ENCODE measurements around the gene CDK14.

The CDK14 gene

DNA sequence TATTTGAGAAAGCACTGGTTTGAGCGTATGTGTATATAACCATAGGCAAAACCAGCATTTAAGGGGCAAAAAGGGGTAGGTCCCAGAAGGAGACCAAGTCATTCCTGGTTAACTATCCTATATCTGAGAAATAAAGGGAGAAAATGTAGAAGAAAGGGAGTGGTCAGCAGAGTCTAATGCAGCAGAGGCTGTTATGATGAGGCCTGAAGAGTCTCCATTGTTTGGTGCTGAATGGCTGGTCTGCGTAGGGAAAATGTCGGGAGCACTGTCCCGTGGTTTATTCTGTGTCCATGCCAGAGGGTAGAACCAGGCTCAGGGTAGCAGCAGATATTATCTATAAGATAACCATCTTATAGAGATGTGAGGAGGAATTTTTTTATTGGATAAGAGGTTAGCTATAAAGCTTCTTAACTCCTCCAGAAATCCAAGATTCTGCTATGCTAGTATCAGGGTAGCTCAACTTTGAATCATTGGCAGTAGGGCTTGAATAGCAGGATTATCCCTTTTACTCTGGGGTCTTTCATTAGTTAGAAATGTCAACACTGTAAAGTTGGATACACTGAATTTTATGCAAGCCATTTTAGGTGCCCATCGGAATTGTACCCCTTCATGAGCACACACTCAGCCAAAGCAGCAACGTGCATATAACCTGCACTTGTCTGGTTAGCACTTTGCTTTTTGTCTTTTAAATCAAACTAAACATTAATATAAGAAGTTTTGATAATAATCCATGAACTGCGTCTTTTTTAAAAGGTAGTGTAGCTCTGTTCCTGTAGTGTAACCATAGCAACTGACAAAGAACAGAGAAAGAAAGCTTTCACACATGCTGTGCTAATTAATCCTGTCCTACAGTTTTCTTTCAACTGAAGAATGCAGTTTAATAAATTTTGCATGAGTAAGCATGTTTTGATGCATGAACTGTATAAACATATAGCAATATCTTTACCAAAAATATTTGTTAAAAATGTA is 356.1 kb downstream of the CDK14 start:
- no peaks in the 10 kb centered on the region for H3K27me3 Mint-ChIP-seq (ENCODE audit: low read depth)
- no peak for DNase-seq (ENCODE audit: low spot score)
- H3K9me3 Mint-ChIP-seq, result no peaks in the 10 kb centered on the region
- H3K4me1 Mint-ChIP-seq (ENCODE audit: low read depth), result no peaks in the 10 kb centered on the region
- no peak overlapping the region for H3K4me3 Mint-ChIP-seq
- H3K36me3 Mint-ChIP-seq (ENCODE audit: low read depth), result no peaks in the 10 kb centered on the region
- H3K27ac Mint-ChIP-seq, result no peak overlapping the region

DNA sequence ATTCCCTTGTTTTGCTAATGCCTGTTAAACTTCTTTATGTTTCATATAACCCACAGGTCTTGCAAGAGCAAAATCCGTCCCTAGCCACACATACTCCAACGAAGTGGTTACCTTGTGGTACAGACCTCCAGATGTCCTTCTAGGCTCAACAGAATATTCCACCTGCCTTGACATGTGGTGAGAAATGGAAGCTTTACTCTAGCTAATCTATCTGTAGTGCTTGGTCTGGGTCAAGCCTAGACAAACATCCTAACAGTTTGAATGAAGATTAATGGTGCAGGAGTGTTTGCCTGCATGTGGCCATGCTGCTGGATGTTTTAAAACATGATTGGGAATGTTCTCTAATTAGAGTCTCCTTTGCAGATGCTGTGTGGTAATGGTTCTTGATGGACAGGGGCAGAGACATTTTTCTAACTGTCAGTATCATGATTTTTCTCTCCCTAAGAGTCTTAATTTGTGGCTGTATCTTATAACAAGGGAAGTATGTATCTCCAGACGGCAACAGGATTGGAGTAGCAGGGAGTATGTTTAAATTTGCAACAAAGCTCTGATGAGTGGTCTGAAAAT is 359.6 kb downstream of the CDK14 start:
- no peaks in the 10 kb centered on the region for H3K9me3 Mint-ChIP-seq
- no peak overlapping the region for H3K27ac Mint-ChIP-seq
- no peak for DNase-seq (ENCODE audit: low spot score)
- H3K36me3 Mint-ChIP-seq (ENCODE audit: low read depth), result no peaks in the 10 kb centered on the region
- H3K4me1 Mint-ChIP-seq (ENCODE audit: low read depth), result no peaks in the 10 kb centered on the region
- H3K27me3 Mint-ChIP-seq (ENCODE audit: low read depth), result no peaks in the 10 kb centered on the region
- no peak overlapping the region for H3K4me3 Mint-ChIP-seq

DNA sequence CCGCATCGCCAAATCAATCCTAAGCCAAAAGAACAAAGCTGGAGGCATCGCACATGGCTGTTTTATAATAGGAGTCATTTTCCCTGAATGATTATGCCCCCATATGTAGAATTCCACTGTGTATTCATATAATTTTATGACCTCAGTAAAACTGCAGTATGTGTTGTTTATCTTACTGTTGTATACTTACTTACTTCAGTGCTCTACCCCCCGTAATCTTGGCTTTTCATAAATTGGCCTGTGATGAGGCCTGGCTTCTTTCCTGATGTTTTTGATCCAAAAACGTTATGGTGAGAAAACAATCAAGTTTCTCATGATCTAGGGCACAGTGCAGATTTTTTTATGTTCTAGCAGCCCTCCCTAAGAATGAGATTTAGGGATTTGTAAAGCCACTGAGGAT is 361.8 kb downstream of the CDK14 start:
- H3K27ac Mint-ChIP-seq, result no peak overlapping the region
- no peaks in the 10 kb centered on the region for H3K27me3 Mint-ChIP-seq (ENCODE audit: low read depth)
- H3K36me3 Mint-ChIP-seq (ENCODE audit: low read depth), result no peaks in the 10 kb centered on the region
- H3K4me3 Mint-ChIP-seq, result no peak overlapping the region
- H3K9me3 Mint-ChIP-seq, result no peaks in the 10 kb centered on the region
- no peak for DNase-seq (ENCODE audit: low spot score)
- H3K4me1 Mint-ChIP-seq (ENCODE audit: low read depth), result no peaks in the 10 kb centered on the region

DNA sequence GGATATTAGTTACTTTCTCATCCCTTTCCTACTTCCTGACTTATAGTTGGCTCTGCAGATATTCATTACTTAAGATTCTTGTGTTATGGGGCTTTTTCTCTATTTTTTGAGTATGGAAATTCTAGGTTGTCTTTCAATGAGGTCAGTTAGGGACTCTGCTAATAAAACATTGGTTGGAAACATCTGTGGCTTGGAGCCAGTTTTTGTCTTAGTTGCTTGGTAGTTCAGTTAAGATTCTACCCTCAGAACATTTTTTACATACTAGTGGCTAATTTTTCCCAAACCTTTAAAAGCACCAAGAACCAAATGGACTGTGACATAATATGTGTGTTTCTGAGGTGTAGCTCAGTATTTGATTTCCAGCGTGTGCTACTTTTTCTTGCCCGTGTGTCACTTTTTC is 362.5 kb downstream of the CDK14 start:
- Mint-ChIP-seq H3K4me3 (no peak overlapping the region), H3K4me1 (ENCODE audit: low read depth) (no peaks in the 10 kb centered on the region), H3K9me3 (no peaks in the 10 kb centered on the region), H3K27ac (no peak overlapping the region), H3K36me3 (ENCODE audit: low read depth) (no peaks in the 10 kb centered on the region), H3K27me3 (ENCODE audit: low read depth) (no peaks in the 10 kb centered on the region)
- no peak for DNase-seq (ENCODE audit: low spot score)

DNA sequence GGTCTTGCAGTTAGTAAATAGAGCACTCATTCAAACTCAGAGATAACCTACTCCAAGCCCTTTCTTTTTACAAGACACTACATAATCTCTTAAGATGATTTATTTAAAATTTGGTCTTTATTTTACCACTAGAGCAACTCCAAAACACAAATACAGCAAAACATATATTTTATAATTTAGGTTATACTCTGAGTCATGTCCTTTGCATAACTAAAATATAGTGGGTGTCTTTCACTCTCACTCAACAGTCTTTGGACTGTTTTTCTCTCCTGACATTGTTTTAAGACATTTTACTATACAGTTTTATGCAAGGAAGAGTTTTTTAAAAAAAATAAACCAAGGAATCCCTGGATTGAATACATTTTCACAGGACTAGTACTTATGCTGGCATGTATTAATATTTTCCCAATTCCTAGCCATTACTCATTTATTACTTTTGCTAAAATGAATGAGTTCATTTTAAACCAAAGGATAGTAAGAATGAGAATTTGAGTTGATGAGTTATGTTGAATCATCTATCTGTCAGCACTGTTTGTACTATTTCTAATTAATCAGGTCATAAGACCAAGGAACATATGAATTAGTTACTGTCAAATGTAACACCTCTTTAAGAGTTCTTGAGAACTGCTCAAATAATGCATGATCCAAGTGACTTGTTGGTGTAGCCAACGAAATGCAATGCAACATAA is 365.1 kb downstream of the CDK14 start:
- no peak overlapping the region for H3K27ac Mint-ChIP-seq

DNA sequence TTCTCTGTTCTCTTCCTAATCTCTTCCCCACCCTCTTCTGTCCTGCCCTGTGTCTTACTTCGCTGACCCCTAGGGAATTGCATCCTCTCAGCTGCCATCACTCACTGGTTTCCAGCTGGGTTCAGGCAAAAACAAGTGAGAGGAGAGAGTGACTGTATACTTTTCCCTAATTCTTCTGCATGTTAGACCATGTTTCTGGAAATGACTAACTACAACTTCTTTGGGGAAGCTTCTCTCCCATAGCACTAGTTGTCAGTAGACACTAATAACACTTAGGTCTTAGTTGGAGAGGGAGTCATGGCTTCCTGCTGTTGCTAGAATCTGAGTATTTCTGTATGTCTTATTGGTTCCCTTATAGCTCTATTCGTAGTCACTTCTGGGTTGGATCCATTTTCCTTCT is 369.1 kb downstream of the CDK14 start:
- H3K36me3 Mint-ChIP-seq (ENCODE audit: low read depth), result no peaks in the 10 kb centered on the region
- no peaks in the 10 kb centered on the region for H3K27me3 Mint-ChIP-seq (ENCODE audit: low read depth)
- no peaks in the 10 kb centered on the region for H3K4me1 Mint-ChIP-seq (ENCODE audit: low read depth)
- no peak for DNase-seq (ENCODE audit: low spot score)
- no peak overlapping the region for H3K4me3 Mint-ChIP-seq
- no peak overlapping the region for H3K27ac Mint-ChIP-seq
- no peaks in the 10 kb centered on the region for H3K9me3 Mint-ChIP-seq

More for the DNA sequence above, 365.1 kb downstream of the CDK14 start:
- H3K27me3 Mint-ChIP-seq (ENCODE audit: low read depth), result no peaks in the 10 kb centered on the region
- H3K9me3 Mint-ChIP-seq, result no peaks in the 10 kb centered on the region
- no peaks in the 10 kb centered on the region for H3K4me1 Mint-ChIP-seq (ENCODE audit: low read depth)
- H3K4me3 Mint-ChIP-seq, result no peak overlapping the region
- H3K36me3 Mint-ChIP-seq (ENCODE audit: low read depth), result no peaks in the 10 kb centered on the region
- no peak for DNase-seq (ENCODE audit: low spot score)

DNA sequence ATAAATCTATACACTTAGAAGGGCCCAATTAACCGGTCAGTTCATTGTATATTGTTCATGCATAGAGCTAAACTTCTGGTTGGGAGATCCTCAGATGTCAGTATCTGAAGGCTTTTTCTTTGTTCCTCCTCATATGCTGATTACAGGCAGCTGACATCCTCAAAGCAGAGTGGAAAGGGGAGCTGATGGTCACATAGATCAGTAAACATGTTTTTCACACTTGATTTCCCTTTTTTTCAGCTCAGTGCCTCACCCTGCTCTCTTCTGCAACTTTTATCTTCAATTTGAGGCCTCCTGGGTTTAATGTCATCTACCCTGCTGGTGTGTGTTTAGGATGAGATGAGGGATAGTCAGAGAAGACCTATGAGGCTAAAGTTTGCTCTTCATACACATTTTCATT is 370.2 kb downstream of the CDK14 start:
- Mint-ChIP-seq H3K27me3 (ENCODE audit: low read depth) (no peaks in the 10 kb centered on the region), H3K4me1 (ENCODE audit: low read depth) (no peaks in the 10 kb centered on the region), H3K4me3 (no peak overlapping the region), H3K36me3 (ENCODE audit: low read depth) (no peaks in the 10 kb centered on the region), H3K27ac (no peak overlapping the region), H3K9me3 (no peaks in the 10 kb centered on the region)
- no peak for DNase-seq (ENCODE audit: low spot score)

DNA sequence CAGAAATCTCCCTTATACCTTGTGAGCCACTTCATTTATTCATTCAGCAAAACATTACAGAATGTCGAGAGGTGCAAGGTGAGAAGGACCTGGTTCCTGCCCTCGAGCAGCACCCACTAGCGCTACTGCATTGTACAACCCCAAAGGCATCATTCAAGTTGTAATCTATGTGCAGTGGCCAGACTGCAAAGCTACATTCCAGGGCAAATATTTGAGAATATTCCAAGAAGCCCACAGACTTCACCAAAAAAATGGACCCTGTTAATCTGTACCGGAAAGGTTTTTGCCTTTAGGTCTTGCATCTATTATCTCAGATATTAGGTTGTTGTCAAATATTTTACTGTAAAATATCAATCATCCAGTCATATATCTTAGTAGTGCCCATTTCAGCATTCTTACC is 372.8 kb downstream of the CDK14 start:
- Mint-ChIP-seq H3K9me3 (no peaks in the 10 kb centered on the region), H3K27me3 (ENCODE audit: low read depth) (no peaks in the 10 kb centered on the region), H3K27ac (no peak overlapping the region), H3K4me1 (ENCODE audit: low read depth) (no peaks in the 10 kb centered on the region), H3K36me3 (ENCODE audit: low read depth) (no peaks in the 10 kb centered on the region), H3K4me3 (no peak overlapping the region)
- no peak for DNase-seq (ENCODE audit: low spot score)

DNA sequence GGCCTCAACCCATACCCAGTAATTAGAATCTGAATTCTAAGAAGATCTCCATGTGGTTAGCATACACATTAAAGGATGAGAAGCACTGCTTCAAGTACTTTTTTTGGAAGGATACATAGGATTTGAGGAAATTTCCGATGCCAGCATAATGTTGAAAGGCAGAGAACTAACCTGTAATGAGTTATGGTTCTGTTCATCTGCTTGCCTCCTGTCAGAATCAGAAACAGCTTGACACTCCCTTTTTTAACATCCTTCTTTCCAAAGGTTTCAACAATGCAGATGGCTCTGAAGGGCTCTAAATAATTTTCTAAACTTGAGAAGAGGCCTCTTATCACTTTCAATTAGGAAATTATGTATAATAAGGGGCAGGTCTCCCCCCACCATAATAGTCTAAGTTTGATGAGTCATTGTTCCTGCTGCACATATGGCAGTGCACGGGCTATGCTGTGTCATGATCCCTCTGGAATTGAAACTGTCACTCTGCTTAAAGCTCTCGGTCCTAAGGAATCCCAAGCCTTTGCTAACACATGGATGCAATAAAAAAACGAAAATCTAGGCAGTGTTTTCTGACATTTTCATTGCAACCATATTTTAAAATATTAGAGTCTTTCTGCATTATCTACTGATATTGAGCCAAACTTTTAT is 376.9 kb downstream of the CDK14 start:
- no peaks in the 10 kb centered on the region for H3K36me3 Mint-ChIP-seq (ENCODE audit: low read depth)
- no peak overlapping the region for H3K4me3 Mint-ChIP-seq
- no peaks in the 10 kb centered on the region for H3K27me3 Mint-ChIP-seq (ENCODE audit: low read depth)
- no peak overlapping the region for H3K27ac Mint-ChIP-seq
- DNase-seq (ENCODE audit: low spot score), result no peak
- H3K9me3 Mint-ChIP-seq, result no peaks in the 10 kb centered on the region
- no peaks in the 10 kb centered on the region for H3K4me1 Mint-ChIP-seq (ENCODE audit: low read depth)

DNA sequence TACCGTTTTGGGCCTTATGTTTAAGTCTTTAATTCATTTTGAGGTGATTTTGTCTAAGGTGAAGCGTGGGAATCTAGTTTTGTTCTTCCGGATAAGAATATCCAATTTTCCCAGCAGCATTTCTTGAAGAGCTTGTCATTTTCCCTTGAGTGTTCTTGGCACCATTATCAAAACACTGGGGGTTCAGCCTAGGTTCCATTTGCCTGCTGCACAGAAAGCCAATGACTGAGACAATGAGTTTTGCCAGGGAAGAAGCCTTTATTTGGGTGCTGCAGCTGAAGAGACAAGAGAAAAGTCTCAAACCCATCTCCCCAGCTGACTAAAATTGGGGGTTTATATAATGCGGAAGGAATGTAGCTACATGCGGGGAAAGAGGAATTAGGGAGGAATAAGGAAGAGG is 380.9 kb downstream of the CDK14 start:
- H3K27me3 Mint-ChIP-seq (ENCODE audit: low read depth), result no peaks in the 10 kb centered on the region
- no peaks in the 10 kb centered on the region for H3K36me3 Mint-ChIP-seq (ENCODE audit: low read depth)
- no peak overlapping the region for H3K27ac Mint-ChIP-seq
- H3K4me1 Mint-ChIP-seq (ENCODE audit: low read depth), result no peaks in the 10 kb centered on the region
- no peak overlapping the region for H3K4me3 Mint-ChIP-seq
- no peak for DNase-seq (ENCODE audit: low spot score)
- H3K9me3 Mint-ChIP-seq, result no peaks in the 10 kb centered on the region

DNA sequence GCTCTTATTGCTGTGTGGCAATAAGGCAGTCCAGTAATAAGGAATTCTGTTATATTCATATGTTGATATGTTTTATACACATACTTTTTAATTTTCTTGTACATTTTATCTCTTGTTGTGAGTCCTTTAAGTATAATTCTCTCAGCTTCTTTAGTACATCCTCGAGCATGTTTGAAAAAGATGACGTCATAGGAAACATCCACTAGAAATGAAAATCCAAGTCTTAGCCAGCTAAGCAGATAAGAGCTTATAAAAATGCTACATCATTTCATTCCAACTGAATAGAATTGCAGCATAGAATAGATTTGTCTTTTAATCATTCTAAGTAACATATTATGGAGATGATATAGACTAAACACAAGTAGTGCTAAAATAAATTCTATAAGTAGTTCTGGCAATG is 384.4 kb downstream of the CDK14 start:
- Mint-ChIP-seq H3K27me3 (ENCODE audit: low read depth) (no peaks in the 10 kb centered on the region), H3K36me3 (ENCODE audit: low read depth) (no peaks in the 10 kb centered on the region), H3K9me3 (peaks cover 6% of the 10 kb centered on the region), H3K4me1 (ENCODE audit: low read depth) (no peaks in the 10 kb centered on the region), H3K4me3 (no peak overlapping the region), H3K27ac (no peak overlapping the region)
- DNase-seq (ENCODE audit: low spot score), result no peak

DNA sequence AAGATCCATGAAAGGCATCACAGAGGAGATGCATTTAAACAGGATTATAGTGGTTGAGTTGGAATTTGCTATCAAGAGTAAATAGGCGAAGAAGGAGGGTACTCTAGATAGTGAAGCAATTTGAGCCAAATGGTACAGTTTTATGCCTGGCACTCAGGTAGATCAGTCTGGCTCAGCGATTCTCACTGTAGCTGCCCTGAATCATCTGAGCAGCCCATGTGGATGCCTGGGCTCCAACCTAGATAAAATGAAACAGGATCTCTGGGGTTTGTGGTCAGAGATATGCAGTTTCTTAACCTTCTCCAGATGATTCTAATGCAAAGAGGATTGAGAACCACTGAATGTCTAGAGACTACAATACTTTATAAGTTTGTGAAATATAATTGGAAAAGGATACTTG is 386.1 kb downstream of the CDK14 start:
- Mint-ChIP-seq H3K27me3 (ENCODE audit: low read depth) (no peaks in the 10 kb centered on the region), H3K27ac (no peak overlapping the region), H3K36me3 (ENCODE audit: low read depth) (no peaks in the 10 kb centered on the region), H3K4me1 (ENCODE audit: low read depth) (no peaks in the 10 kb centered on the region), H3K4me3 (no peak overlapping the region), H3K9me3 (peaks cover 6% of the 10 kb centered on the region)
- no peak for DNase-seq (ENCODE audit: low spot score)

DNA sequence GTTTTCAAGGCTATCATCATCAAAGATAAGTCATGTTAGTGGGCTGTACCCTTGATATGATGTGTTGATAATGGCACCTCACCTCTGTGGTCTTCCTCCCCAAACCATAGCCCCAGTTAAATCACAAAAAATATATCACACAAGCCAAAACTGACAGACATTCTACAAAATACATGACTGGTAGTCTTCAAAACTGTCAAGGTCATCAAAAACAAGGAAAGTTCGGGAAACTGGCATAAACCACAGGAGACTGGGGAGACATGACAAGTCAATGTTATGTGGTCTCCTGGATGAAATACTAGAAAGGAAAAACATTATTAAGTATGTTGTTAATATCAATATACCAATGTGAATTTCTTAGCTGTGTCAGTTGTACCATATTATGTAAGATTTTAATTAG is 388.6 kb downstream of the CDK14 start:
- H3K4me1 Mint-ChIP-seq (ENCODE audit: low read depth), result no peaks in the 10 kb centered on the region
- no peak overlapping the region for H3K4me3 Mint-ChIP-seq
- no peak overlapping the region for H3K27ac Mint-ChIP-seq
- peaks cover 6% of the 10 kb centered on the region for H3K9me3 Mint-ChIP-seq
- no peaks in the 10 kb centered on the region for H3K27me3 Mint-ChIP-seq (ENCODE audit: low read depth)
- H3K36me3 Mint-ChIP-seq (ENCODE audit: low read depth), result no peaks in the 10 kb centered on the region
- no peak for DNase-seq (ENCODE audit: low spot score)

DNA sequence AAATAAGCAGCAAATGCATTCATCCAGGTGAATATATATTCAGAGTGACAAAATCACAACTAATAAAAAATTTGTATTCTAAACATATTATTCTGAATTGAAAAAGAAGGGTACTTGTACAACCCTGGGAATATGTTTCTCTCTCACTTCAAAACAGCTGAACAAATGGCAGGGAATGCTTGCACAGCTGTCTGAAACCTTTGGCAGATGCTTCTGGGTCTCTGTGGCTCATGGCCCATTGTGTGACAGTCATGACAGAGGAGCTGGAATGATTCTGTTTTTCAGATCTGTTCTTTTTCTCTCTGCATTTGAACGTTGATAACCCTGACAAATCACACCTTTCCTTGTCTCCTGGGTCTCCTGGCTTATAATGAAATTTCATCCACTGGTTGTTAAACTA is 392.4 kb downstream of the CDK14 start:
- no peaks in the 10 kb centered on the region for H3K4me1 Mint-ChIP-seq (ENCODE audit: low read depth)
- H3K36me3 Mint-ChIP-seq (ENCODE audit: low read depth), result no peaks in the 10 kb centered on the region
- no peak for DNase-seq (ENCODE audit: low spot score)
- H3K27ac Mint-ChIP-seq, result no peak overlapping the region
- no peaks in the 10 kb centered on the region for H3K27me3 Mint-ChIP-seq (ENCODE audit: low read depth)
- H3K9me3 Mint-ChIP-seq, result no peaks in the 10 kb centered on the region
- no peak overlapping the region for H3K4me3 Mint-ChIP-seq
